AG09309 (cell line): ENCODE results near the gene CLIC5.

ENCODE experiments used
- DNase-seq: peaks from one replicate; pipeline ENCODE4 v3.0.0-alpha.2; 2010; ENCODE audit warnings: low read depth
- H3K4me3 ChIP-seq: 2 replicates; pipeline ENCODE4 v1.5.1; 2011; ENCODE audit warnings: mild to moderate bottlenecking, low read depth, low read length, moderate library complexity; ENCODE audit not compliant: control insufficient read depth
- CTCF ChIP-seq: IDR thresholded peaks from 2 replicates; pipeline ENCODE4 v1.5.1; 2011; ENCODE audit warnings: mild to moderate bottlenecking, low read depth, low read length, inconsistent platforms; ENCODE audit not compliant: insufficient read depth, control insufficient read depth; ENCODE audit errors: missing control alignments

The CLIC5 gene

GRCh38 chr6:45911691-45912090 lies 104.0 kb downstream of the CLIC5 start:
- no peak for TF ChIP-seq CTCF
- no peak overlapping the region for H3K4me3 ChIP-seq

GRCh38 chr6:45903959-45904358 lies 111.7 kb downstream of the CLIC5 start:
- no peak for TF ChIP-seq CTCF
- H3K4me3 ChIP-seq = no peak overlapping the region
- no peak for DNase-seq

More at GRCh38 chr6:45911691-45912090, 104.0 kb downstream of the CLIC5 start:
- no peak for DNase-seq

- no peak overlapping the region for H3K4me3 ChIP-seq
- TF ChIP-seq CTCF = no peak
- DNase-seq = no peak
Observed at GRCh38 chr6:45902984-45903383, 112.7 kb downstream of the CLIC5 start.

GRCh38 chr6:45901767-45902650 lies 113.7 kb downstream of the CLIC5 start:
- no peak for DNase-seq

GRCh38 chr6:45900808-45901752 lies 114.6 kb downstream of the CLIC5 start:
- H3K4me3 ChIP-seq = no peak overlapping the region
- TF ChIP-seq CTCF = no peak
- peak; percentile 68 for DNase-seq

More at GRCh38 chr6:45901767-45902650, 113.7 kb downstream of the CLIC5 start:
- no peak overlapping the region for H3K4me3 ChIP-seq
- TF ChIP-seq CTCF = no peak

GRCh38 chr6:45899683-45899946 lies 116.0 kb downstream of the CLIC5 start:
- no peak for TF ChIP-seq CTCF
- no peak overlapping the region for H3K4me3 ChIP-seq
- DNase-seq = no peak
